GM19035 (cell line): ENCODE results near the gene CLDN7.

Experiments used
- ATAC-seq: cut with Tn5 transposase; IDR thresholded peaks from one replicate; pipeline ENCODE4 v1.9.1; 2021; ENCODE audit not compliant: unreplicated experiment

The CLDN7 gene

GRCh38 chr17:7221278-7222092 is 40.8 kb downstream of the CLDN7 start:
- ATAC-seq: no peak

GRCh38 chr17:7220593-7221277 is 41.5 kb downstream of the CLDN7 start:
- no peak for ATAC-seq

GRCh38 chr17:7219812-7220592 is 42.3 kb downstream of the CLDN7 start, which contains the start of the genes ACADVL and DLG4:
ACADVL (plus strand) TSS chr17:7219938; CDS start chr17:7219985, 47 bp downstream.
DLG4 (minus strand) TSS chr17:7219836.
- ATAC-seq: peak; percentile 44

GRCh38 chr17:7219229-7219811 is 43.0 kb downstream of the CLDN7 start:
- ATAC-seq: no peak

GRCh38 chr17:7218758-7219157 is 43.5 kb downstream of the CLDN7 start:
- ATAC-seq: no peak

- ATAC-seq: no peak
These were observed 44.1 kb downstream of the CLDN7 start for GRCh38 chr17:7218166-7218565.

GRCh38 chr17:7217113-7217987 is 44.9 kb downstream of the CLDN7 start:
- no peak for ATAC-seq

GRCh38 chr17:7216242-7217112 is 45.8 kb downstream of the CLDN7 start:
- ATAC-seq: no peak

- no peak for ATAC-seq
These were observed 46.6 kb downstream of the CLDN7 start for GRCh38 chr17:7215652-7216180.

- ATAC-seq: no peak
These were observed 47.1 kb downstream of the CLDN7 start for GRCh38 chr17:7215136-7215638.

- ATAC-seq: peak; percentile 81
These were observed 47.8 kb downstream of the CLDN7 start for GRCh38 chr17:7214300-7215135.

GRCh38 chr17:7213895-7214299 is 48.4 kb downstream of the CLDN7 start:
- ATAC-seq: no peak

- no peak for ATAC-seq
These were observed 50.6 kb downstream of the CLDN7 start for GRCh38 chr17:7211491-7212273.
